HG03280 (cell line): ENCODE measurements around the gene LMNA.
"Not testable (repeated sequence)": the region's sequence is repeated elsewhere in the genome, so short reads cannot be mapped to it uniquely, and the experiment has no call there.

Experiments
- ATAC-seq: cut with Tn5 transposase; IDR thresholded peaks from one replicate; pipeline ENCODE4 v1.9.1; 2021; ENCODE audit warnings: mild to moderate bottlenecking, moderate library complexity; ENCODE audit not compliant: unreplicated experiment

LMNA gene

DNA sequence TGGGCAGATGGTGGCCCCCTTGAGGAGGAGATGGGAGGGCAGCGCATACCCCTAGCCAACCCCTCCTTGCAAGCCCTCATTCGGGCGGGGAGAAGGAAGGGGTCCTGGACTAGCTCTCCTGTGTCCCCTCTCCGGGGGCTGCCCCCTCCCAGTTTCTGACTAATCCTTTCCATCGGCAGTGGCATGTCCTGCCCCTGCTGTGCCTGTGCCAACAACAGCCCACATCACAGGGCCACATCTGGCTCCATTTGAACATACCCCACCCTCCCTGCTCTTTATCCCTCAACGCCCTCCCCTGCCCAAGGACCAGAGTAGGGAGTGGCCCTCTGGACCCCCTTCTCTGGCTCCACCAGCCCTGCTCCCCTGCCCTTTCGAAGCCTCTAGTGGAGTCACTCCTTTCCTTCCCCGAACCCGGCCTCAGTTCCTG, 11.0 kb upstream of the LMNA start:
- ATAC-seq: no peak

DNA sequence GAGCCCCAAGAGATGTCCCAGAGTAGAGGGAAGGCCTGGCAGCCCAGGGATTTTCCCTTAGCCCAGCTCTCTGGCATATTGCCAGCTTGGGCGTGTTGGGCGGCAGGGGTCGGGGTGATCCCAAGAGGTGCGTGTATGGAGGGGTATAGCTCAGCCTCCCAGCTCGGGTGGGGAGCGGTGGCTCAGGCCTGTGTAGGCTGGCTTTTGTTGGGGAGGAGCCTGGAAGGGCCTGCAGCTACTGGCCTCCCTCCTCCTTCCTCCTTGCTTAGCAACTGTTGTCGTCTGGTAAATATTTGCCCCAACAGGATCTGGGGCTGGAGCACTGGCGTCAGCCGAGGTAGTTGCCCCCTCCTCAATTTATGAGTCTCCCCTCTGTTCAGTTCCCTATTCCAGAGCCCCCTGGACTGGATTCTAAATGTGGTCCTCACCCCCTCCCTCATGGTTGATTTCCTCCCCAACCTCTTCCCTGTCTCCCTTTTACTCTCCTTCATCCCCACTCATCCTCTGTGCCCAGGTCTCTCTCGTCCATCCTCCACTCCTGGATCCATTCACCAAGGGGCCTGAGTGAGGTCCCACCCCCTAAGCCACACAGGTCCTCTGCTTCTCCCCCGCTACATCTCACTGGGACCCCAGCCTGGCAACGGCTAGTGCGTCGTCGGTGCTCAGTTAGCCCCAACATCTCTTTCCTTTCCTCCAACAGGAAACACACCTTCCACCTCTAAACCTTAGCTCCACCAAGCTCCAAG, 10.3 kb upstream of the LMNA start:
- no peak for ATAC-seq

DNA sequence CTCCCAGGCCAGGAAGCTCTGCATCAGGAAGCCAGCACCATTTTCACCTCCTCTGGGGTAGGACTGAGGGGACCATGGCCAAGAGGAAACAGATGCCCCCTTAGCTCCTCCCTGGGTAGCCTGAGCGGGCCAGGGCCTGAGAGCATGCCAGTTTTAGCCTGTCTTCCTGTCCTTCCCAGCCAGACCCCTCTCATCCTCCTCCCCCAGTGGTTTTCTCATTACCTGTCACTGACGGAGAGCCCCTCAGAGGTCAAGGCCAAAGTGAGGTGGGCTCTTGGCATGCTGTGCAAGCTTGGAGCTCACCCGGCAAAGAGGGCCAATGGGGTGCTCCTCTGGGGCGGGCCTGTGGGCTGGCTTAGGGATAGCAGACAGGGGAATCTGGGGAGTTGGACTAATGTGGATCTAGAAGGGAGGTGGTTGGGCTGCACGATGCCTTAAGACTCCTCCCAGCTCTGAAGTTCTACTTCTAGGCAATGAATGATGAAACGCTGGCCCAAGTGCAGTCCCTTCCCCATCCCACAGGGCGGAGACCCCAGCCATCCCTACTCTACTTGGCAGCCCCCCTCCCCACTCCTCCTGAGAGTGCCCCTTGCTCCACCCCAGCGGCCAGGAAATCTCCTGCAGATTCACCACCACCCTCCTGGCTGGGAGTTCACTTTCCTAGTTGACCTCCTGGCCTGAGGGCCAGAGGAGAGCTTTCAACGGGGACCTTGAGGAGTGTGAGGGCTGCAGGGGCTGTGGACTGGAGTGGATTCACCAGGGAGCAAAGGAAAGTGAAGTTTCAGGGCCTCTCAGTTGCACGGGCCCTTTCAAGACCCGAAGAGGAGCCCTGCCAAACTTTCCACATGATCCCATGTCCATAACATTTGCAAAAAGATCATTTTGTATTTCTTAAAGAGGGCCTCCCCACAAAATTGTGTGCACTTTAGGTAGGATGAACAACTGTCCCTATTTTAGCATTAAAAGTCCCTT, 9.4 kb upstream of the LMNA start:
- ATAC-seq: no peak

DNA sequence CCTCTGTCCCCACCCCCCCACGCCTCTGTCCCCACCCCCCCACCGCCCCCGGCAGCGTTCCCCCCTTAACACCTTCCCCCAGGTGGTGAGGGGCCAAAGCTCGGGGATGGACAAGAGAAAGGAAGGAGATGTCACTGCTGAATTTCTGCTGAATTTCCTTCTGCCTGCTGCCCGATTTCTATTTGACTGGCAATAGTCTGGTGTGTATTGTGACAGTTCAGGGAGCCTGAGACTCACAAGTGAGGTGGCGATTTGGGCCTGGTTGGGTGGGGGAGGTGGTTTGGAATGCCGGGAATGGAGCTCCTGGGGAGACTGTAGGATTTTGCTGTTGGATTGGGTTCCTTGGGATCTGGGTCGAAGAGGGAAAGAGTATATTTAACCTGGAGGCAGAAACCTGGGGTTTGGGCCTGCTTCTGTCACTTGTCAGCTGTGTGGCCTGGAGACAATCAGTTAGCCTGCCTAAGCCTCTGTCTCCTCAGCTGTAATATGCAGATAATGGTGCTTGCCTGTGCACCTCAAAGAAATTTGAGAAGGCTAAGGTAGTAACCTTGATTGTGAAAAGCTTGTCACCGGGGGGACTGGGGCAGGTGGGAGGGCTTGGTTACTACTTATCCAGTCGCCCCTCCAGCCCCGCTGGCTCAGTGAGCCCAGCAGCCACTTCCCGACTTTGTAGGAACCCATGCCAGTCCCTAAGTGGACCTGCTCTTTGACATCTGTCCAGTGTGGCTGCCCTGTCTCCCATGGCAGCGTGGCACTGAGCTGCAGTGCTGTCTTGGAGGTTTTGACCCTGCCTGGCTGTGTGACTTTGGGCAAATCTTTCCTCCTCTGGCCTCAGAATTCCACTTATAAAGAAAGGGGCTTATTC, 7.7 kb upstream of the LMNA start:
- no peak for ATAC-seq

DNA sequence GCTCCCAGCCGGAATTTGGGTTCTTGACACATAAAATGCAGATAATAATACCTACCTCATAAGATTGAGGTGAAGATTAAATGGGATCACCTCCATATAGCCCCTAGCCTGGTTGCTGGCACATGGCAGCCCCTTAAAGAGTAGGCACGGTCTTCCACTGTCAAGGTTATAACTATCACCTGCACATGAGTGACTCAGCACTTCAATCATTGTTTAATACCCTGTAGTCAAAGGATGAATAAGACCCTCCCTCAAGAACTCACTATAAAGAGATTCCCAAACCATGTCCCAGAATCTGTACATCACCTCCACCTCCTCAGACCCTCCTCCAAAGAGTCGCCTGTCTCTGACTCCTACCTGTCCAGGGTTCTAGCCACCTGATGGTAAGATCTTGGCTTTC, 6.5 kb upstream of the LMNA start:
- ATAC-seq: no peak

DNA sequence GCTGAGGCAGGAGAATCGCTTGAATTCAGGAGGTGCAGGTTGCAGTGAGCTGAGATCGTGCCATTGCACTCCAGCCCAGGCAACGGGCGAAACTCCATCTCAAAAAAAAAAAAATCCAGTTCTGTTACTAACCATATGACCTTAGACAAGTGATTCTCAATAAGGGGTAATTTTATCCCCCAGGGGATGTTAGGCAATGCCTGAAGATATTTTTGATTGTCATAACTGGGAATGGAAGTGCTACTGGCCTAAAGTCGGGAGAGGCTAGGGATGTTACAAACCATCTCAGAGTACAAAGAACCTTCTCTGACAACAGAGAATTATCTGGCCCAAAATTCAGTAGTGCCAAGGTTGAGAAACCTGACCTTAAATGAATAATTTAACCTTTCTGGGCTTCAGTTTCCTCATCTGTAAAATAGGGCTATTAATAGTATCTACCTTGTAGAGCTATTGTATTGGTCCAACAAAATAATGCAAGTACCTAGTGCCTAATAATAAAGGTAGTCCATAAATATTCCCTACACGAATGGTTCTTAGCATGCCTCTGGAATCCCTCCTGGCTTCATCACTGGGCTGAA, 5.8 kb upstream of the LMNA start:
- ATAC-seq: no peak

DNA sequence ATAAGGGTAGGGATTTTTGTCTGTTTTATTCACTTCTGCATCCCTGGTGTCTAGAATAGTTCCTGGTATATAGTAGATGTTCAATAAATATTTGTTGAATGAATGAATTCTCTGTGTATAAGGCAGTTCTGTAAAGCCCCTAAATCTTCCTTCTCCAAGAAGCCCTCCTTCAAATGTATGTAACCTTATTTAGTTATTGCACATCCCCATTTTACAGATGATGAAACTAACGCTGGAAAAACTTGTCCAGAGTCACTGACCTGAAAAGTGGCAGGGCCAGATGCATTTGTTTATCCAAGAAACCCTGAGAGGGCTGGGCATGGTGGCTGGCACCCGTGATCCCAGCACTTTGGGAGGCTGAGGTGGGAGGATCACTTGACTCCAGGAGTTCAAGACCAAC, 4.3 kb upstream of the LMNA start:
- ATAC-seq: no peak

DNA sequence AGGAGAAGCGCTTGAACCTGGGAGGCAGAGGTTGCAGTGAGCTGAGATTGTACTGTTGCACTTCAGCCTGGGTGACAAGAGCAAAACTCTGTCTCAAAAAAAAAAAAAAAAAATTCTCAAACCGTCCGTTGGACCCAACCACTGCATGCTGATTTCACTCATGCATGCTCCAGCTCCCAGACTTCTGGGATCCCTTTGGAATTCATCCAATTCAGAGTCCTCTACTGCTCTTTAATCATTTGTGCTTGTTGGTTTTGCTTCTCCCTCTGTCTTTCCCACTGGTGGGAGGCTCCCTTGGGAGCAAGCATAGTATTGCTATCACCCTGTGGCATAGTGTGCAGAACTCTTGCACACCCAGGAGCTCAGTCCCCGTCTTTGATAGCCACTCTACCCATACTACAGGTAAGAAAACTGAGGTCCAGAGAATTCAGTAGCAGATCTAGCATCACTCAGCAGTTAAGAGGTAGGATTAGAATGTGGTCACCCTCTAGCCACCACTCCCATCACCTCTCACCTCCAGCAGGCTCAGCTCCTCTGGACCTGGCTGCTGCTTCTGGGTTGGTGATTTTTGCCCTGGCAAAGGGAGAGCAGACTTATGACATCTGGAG, 3.1 kb upstream of the LMNA start:
- ATAC-seq: no peak

DNA sequence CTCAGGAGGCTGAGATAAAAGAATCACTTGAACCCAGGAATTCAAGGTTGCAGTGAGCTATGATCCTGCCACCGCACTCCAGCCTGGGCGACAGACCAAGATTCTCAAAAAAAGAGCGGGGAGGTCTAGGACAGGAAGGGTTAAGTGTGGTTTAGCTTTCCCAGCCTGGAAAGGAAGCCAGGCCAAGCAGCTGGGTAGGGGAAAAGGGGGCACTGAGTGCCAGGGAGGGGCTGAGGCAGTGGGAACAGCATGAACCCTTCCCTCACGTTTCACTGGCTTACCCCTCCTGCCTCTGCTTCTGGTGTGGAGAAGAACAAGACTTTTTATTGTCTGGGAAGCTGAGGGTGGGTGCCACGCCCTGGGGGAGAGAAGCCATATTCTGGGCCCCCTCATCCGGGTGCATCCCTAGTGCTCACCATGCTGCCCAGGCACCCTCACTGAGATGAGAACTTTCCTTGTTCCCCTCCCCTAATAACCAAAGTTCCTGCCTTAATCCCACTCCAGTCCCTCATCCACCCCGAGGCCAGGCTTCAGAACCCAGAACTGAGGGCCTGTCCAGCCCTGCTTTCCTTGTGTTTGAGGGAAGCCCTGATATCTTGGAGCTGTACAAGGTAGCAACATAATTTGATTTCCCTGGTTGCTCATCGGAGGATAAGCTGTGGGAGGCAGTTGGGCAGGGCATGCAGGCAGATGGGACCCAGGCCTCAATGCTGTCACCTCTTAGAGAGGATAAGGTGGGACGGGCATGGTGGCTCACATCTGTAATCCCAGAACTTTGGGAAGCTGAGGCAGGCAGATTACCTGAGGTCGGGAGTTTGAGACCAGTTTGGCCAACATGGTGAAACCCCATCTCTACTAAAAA, 2.0 kb upstream of the LMNA start:
- no peak for ATAC-seq

DNA sequence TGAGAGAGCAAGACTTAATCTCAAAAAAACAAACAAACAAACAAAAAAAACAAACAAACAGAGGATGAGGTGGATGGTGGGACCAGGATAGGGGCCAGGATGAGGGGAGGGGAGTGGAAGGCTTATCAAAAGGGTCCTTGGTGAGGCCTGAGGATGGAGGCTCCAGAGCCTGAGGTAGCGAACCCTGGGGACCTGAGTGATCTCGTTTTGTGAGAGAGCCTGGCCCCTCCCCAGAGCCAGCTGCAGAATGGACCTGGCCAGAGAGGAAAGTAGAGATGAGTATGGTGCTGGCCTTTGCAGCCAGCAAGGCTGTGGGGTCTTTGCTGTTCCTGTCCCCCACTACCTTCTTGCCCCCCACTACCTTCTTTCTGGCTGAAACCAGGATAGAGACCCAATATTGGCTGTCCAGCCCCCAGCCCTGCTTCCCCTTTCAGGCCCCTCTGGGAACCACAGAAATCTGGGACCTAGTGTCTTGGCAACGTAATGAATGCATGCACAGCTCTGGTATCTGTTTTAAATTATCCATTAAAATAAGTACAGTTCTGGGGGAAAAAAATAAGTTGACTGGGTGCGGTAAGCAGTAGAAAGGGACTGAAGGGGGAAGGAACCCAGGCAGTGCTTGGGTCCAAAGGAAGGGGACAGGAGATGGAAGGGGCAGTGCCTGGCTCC, 1.1 kb upstream of the LMNA start:
- no peak for ATAC-seq

DNA sequence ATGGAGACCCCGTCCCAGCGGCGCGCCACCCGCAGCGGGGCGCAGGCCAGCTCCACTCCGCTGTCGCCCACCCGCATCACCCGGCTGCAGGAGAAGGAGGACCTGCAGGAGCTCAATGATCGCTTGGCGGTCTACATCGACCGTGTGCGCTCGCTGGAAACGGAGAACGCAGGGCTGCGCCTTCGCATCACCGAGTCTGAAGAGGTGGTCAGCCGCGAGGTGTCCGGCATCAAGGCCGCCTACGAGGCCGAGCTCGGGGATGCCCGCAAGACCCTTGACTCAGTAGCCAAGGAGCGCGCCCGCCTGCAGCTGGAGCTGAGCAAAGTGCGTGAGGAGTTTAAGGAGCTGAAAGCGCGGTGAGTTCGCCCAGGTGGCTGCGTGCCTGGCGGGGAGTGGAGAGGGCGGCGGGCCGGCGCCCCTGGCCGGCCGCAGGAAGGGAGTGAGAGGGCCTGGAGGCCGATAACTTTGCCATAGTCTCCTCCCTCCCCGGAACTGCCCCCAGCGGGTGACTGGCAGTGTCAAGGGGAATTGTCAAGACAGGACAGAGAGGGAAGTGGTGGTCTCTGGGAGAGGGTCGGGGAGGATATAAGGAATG, 505 bp downstream of the LMNA start:
- peak; percentile 24 for ATAC-seq

DNA sequence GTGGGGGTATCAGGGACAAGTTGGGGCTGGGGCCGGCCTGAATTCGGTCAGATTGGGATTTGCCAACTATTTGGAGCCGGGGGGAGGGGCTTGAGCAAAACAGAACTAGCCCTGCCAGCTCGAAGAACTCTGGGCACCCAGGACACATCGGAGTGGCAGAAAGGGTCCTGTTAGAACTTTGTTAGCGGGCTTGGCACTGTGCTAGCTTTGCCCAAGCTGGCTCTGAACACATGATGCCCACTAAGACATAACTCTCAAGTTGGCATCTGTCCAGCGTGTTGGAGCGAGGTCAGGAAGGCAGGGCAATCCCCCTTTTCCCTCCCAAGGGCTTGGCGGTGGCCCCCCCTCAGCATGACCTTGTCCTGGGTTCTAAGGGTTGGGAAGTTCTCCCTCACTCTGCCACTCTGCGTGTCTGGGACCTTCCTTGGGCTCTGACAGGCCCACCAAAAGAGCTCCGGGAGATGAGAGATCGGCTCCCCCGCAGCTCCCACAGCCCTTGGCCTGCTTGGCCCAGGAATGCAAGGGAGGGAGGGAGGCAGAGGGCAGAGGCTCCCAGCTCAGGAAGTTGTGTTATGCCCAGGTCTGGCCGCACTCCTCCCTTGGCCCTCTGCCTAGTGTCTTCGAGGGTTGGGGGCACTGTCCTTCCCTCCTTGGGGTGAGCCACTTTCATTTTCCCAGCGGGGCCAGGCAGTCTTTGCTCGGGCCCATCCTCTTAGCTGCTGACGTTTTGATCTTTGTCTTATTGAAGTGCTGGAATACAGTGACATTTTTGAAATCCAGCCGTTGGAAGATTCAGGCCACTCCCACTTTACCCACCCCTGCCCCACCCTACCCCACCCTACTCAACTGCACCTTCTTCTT, 1.2 kb downstream of the LMNA start:
- no peak for ATAC-seq

DNA sequence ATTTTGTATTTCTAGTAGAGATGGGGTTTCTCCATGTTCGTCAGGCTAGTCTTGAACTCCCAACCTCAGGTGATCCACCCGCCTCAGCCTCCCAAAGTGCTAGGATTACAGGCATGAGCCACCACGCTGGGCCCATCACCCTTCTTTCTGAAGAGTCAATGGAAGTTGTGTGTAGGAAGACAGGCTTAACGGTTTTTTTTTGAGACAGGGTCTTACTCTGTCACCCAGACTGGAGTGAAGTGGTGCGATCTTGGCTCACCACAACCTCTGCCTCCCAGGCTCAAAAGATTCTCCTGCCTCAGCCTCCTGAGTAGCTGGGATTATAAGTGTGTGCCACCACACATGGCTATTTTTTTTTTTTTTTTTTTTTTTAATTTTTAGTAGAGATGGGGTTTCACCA, 2.2 kb downstream of the LMNA start:
- ATAC-seq: not testable (repeated sequence)

DNA sequence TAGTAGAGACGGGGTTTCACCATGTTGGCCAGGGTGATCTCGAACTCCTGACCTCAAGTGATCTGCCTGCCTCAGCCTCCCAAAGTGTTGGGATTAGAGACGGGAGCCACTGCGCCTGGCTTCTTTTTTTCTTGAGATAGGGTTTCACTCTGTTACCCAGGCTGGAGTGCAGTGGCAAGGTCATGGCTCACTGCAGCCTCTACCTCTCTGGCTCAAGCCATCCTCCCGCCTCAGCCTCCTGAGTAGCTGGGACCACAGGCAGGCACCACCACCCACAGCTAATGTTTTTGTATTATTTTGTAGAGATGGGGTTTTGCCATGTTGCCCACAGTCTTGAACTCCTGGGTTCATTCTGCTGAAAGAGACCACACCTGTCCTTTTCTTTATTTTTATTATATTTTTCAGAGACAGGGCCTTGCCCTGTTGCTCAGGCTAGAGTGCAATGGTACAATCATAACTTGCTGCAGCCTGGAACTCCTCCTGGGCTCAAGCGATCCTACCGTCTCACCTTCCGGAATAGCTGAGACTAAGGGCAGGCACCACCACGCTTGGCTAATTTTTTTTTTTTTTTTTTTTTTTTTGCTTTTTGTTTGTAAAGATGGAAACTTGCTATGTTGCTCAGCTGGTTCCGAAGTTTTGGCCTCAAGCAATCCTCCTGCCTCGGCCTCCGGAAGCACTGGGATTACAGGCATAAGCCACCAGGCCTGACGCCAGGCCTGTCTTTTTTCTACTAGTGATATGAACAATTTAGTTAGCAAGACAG, 3.1 kb downstream of the LMNA start:
- ATAC-seq: no peak

DNA sequence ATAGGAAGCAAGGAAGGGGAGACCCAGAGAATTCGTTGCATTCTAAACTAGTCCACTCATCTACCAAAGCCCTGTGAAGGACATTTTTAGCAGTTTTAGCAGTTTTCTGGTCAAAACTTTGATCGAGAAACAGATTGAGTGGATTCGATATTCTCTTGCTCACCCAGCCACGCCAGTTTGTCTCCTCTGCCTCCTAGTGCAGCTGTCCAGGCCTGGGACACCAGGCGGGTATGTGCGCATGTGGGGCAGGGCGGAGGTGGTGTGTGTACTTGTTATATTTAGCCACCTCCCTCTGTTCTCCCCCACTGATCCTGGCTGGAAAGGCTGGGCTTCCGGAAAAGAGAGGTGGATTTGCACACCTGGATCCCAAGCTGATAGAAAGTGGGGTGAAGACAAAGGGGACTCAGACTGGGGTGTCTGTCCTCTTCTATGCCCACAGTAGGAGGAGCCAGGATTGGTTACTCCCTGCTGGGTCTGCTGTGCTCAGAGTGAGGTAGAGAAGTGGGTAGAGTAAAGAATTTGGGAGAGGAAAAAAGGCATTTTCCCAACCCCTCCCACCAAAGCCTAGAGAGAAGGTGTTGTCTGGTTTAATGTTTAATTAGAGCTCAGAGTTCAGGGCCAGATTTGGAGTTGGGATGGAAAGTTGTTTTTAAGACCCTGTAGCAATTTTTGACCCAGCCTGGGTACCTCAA, 3.8 kb downstream of the LMNA start:
- ATAC-seq: no peak

DNA sequence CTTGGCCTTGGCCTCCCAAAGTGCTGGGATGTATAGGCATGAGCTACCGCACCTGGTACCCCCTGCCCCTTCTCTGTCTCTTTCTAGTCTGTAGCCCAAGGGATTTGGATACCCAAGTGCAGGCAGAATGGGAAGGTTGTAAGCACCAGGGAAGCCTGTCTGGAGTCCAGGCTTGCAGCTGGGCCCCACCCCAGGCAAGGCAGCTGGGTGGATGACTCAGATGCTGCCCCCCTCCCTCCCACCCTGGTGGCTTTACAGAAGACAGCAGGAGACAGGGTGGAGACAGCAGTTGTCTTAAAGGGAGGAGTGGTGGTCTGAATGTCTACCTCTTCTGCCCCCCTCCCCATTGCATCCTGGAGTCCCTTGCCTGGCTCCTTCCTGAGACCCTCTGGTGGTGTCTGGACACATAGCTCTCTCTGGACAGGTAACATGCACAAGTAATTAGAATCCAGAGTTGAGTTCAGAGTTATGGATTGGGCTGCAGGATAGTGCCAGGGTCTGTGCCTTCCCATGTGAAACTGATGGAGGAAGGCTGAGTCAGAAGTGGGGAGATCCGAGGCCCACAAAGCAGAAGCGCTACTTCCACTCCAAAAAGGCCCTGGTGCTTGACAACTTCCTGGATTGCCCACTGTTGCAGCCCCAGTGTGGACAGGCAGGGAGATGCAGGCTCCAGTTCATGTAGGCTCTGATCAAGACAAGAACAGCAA, 5.1 kb downstream of the LMNA start:
- no peak for ATAC-seq
